AG09309 (cell line): ENCODE data around the gene MRPL43.

Experiments used
- DNase-seq: peaks from one replicate; pipeline ENCODE4 v3.0.0-alpha.2; 2010; ENCODE audit warnings: low read depth
- H3K4me3 ChIP-seq: 2 replicates; pipeline ENCODE4 v1.5.1; 2011; ENCODE audit warnings: mild to moderate bottlenecking, low read depth, low read length, moderate library complexity; ENCODE audit not compliant: control insufficient read depth
- TF ChIP-seq, protein P1 (sequence below): IDR thresholded peaks from 2 replicates; pipeline ENCODE4 v1.5.1; 2011; ENCODE audit warnings: mild to moderate bottlenecking, low read depth, low read length, inconsistent platforms; ENCODE audit not compliant: insufficient read depth, control insufficient read depth; ENCODE audit errors: missing control alignments

Gene MRPL43

DNA sequence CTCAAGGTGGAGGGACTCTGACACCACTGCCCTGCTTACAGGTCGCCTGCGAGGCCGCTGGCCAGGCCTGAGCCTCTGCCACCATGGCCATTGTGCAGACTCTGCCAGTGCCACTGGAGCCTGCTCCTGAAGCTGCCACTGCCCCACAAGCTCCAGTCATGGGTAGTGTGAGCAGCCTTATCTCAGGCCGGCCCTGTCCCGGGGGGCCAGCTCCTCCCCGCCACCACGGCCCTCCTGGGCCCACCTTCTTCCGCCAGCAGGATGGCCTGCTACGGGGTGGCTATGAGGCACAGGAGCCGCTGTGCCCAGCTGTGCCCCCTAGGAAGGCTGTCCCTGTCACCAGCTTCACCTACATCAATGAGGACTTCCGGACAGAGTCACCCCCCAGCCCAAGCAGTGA is 15.2 kb upstream of the MRPL43 start:
- DNase-seq: no peak
- no peak overlapping the region; the same call in 1 of the 2 replicates for H3K4me3 ChIP-seq
- TF ChIP-seq, protein P1, sequence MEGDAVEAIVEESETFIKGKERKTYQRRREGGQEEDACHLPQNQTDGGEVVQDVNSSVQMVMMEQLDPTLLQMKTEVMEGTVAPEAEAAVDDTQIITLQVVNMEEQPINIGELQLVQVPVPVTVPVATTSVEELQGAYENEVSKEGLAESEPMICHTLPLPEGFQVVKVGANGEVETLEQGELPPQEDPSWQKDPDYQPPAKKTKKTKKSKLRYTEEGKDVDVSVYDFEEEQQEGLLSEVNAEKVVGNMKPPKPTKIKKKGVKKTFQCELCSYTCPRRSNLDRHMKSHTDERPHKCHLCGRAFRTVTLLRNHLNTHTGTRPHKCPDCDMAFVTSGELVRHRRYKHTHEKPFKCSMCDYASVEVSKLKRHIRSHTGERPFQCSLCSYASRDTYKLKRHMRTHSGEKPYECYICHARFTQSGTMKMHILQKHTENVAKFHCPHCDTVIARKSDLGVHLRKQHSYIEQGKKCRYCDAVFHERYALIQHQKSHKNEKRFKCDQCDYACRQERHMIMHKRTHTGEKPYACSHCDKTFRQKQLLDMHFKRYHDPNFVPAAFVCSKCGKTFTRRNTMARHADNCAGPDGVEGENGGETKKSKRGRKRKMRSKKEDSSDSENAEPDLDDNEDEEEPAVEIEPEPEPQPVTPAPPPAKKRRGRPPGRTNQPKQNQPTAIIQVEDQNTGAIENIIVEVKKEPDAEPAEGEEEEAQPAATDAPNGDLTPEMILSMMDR: no peak

DNA sequence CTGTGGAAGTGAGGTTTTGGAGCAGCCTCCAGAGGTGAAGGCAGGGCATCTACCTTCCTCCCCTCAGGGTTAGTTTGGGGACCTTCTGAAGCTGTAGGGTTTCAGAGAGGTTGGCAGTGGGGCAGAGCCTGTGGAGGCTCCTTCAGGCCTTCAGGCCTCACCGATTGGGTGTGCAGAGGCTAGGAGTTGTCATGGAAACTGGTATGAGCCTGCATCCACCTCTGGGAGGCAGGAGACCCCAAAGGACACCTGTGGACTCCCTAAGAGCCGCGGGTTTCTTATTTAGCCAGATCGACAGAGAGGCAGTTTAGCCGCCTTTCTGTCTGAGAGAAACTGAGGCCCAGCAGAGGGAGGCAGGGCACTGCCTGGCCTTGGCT is 14.3 kb upstream of the MRPL43 start:
- TF ChIP-seq, protein P1: no peak
- peak overlapping the region; percentile 85 for H3K4me3 ChIP-seq
- no peak for DNase-seq

DNA sequence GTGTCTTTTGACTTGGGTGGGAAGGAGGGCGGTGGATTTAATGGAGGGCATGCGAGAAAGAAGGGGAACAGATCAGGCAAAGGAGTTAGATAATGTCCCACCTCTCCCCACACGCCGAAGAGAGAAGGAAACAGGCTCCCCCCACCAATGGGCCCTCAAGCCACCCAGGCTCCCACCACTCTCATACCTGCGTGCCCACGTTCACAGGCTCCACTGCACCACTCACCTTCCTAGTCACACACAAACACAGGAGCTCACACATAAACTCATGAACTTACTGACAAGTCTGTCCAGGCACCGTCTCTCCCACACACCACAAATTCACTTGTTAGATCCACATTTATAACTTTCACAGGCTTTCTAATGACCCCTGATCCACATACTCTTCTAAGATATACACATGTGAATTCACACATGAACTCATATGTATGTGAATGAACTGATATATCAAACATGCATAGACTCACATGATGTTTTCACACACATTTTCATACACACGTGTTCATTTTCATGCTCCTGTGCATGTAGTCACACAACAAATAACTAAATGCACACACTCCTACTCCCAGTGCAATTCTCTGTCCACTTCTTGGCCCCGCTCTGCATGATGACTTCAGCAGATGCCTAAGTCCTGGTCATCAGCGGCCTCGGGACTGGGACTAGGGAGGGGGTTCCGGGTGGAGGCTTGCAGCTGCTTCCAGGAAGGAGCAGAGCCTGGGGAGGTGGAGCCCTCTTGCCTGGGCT is 13.8 kb upstream of the MRPL43 start:
- TF ChIP-seq, protein P1: no peak
- peak overlapping the region; percentile 85 for H3K4me3 ChIP-seq
- DNase-seq: peak; percentile 57

DNA sequence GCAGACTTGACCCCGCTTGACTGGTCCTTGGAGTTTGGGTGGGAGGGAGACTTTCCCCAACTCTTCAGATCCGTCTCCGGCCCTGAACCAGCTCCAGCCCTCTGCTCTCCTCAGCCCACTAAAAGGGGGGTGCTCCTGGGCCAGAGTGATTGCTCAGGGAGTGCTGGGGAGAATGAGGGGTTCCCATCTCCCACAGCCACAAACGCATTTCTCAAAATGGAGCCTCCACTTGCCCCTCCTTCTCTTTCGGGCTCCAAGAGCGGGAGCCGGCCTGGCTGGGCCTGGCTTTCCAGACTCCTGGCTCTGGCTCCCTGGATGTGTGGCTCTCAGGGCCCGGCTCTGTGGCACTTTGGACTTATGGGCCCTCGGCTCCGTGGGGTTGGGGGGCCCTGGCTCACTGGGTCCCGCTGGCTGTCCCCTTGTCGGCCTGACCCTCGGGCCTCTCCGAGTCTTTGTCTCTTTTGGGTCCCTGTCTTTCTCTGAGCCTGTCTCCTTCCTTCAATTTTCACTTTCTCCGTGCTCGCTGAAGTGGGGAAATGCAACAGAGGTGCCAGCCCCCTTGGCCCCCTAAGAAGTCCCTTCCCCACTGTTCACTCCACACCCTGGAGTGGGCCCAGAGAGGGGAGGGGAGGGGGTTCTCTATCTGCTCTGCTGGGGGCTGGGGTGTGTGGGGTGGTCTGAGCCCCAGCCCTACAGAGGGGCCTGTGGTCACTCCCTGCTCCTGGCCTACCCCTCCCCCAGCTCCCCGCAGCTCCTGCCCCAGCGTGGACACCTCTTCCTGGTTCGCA is 13.0 kb upstream of the MRPL43 start:
- H3K4me3 ChIP-seq: peak overlapping the region; percentile 85
- TF ChIP-seq, protein P1: no peak
- no peak for DNase-seq

DNA sequence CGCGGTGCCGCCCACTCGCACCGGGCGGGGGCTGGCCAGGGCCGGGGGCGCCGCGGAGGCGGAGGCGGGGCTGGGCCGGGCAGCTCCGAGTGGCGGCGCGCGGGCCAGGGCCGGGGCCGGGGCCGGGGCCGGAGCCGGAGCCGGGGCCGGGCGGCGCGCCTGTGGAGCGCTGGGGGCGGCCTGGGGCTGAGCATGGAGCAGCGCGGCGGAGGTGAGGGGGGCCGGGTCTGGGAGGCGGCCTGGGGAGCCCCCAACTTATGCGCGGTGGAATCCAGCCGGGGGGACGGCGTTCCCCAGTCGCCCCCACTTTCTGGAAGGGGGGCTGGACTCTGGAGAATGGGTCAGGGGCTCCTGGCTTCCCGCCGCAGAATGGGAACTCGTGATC is 12.4 kb upstream of the MRPL43 start, which contains the start of gene LZTS2:
Gene LZTS2 (plus strand): TSS at position 67 of the 385 bp plus-strand sequence. CDS start 2,731 bp downstream, outside the sequence.
- no peak for DNase-seq
- peak within 1 kb of the TSS; percentile 85 for H3K4me3 ChIP-seq
- TF ChIP-seq, protein P1: no peak

DNA sequence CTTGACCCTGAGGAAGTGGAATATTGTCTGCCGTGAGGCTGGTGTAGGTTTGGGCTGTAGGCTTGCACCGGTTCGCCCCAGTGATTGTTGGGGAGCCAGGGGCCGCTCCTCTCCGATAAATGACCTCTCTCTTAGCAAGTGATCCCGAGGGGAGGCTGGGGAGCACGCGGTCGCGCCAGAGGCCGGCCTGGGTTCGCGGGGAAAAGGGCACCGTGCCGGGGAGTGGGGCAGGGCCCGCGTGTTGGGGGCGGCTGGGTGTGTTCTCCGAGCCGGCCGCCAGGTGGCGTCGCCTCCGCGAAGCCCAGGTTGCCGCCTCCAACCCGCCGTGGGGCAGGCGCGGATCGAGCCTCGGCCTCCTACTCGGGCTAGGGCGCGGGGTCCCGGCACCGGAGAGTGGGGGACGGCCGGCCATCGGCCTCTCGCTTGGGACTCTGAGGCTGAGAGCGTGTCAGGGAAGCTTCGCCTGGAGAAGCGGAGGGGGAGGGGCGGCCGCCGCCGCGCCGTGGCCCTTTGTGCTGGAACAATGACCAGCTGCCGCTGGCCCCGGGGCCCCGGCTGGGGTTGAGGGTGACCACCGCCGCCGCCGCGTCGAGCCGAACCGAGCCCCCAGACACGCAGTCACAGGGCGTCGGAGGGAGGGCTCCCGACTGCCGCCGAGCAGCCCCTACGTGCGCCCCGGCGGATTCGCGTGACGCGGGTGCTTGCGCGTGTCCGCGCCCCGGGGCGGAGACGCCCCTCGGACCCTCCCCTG is 11.9 kb upstream of the MRPL43 start:
- TF ChIP-seq, protein P1: peak; percentile 58
- peak; percentile 41 for DNase-seq
- peak overlapping the region; percentile 85 for H3K4me3 ChIP-seq
